AG20443 (cell line): Measurements from ENCODE around the gene NCCRP1.
A peak's percentile ranks its signal among the peaks of the same experiment; 100 is the strongest.
"Not testable (repeated sequence)": the region's sequence is repeated elsewhere in the genome, so short reads cannot be mapped to it uniquely, and the experiment has no call there.

ENCODE experiments used
- DNase-seq: peaks from one replicate; pipeline ENCODE4 v3.0.0; 2012; ENCODE audit warnings: low spot score, mixed read lengths

NCCRP1 gene

GRCh38 chr19:39208175-39208795, 11.5 kb downstream of the NCCRP1 start:
- DNase-seq, result no peak

GRCh38 chr19:39209196-39209595, 12.4 kb downstream of the NCCRP1 start:
- no peak for DNase-seq

- no peak for DNase-seq
Measured at GRCh38 chr19:39211731-39212374, 15.1 kb downstream of the NCCRP1 start.

- DNase-seq, result no peak
Measured at GRCh38 chr19:39212375-39212742, 15.6 kb downstream of the NCCRP1 start.

GRCh38 chr19:39215323-39215722, 18.6 kb downstream of the NCCRP1 start:
- DNase-seq, result not testable (repeated sequence)

GRCh38 chr19:39217094-39217493, 20.3 kb downstream of the NCCRP1 start:
- DNase-seq, result no peak

- no peak for DNase-seq
Measured at GRCh38 chr19:39218230-39219007, 21.7 kb downstream of the NCCRP1 start.

- DNase-seq, result not testable (repeated sequence)
Measured at GRCh38 chr19:39219108-39219507, 22.3 kb downstream of the NCCRP1 start.

- DNase-seq, result peak; percentile 63
Measured at GRCh38 chr19:39223703-39224279, 27.0 kb downstream of the NCCRP1 start.

GRCh38 chr19:39224910-39225309, 28.1 kb downstream of the NCCRP1 start:
- no peak for DNase-seq

GRCh38 chr19:39230096-39230764, 33.5 kb downstream of the NCCRP1 start:
- no peak for DNase-seq

GRCh38 chr19:39232708-39233107, 35.9 kb downstream of the NCCRP1 start:
- DNase-seq, result no peak

- no peak for DNase-seq
Measured at GRCh38 chr19:39236527-39236926, 39.8 kb downstream of the NCCRP1 start.

GRCh38 chr19:39237200-39238184, 40.7 kb downstream of the NCCRP1 start:
- DNase-seq, result no peak

GRCh38 chr19:39238209-39238608, 41.4 kb downstream of the NCCRP1 start:
- no peak for DNase-seq

GRCh38 chr19:39238944-39239343, 42.2 kb downstream of the NCCRP1 start:
- no peak for DNase-seq

GRCh38 chr19:39240421-39240820, 43.7 kb downstream of the NCCRP1 start:
- DNase-seq, result no peak

GRCh38 chr19:39243741-39244140, 47.0 kb downstream of the NCCRP1 start:
- DNase-seq, result not testable (repeated sequence)

- DNase-seq, result not testable (repeated sequence)
Measured at GRCh38 chr19:39244410-39245100, 47.8 kb downstream of the NCCRP1 start, which contains the start of gene IFNL3. Gene IFNL3 (minus strand): TSS chr19:39245006. CDS start chr19:39244967, 39 bp downstream.

GRCh38 chr19:39245166-39245565, 48.4 kb downstream of the NCCRP1 start:
- DNase-seq, result not testable (repeated sequence)
